Measurements from ENCODE around the gene OR6J1. TPM values are rescaled to one million over a fixed set of nuclear protein-coding genes. Genes with fewer than 3 reads are reported as not detected.

OR6J1 gene
- total and polyA plus RNA-seq, 9 of the 15 experiments (the other 6 are each of a cell fraction or from before 2014, with no cell fraction given), result not detected

DNA sequence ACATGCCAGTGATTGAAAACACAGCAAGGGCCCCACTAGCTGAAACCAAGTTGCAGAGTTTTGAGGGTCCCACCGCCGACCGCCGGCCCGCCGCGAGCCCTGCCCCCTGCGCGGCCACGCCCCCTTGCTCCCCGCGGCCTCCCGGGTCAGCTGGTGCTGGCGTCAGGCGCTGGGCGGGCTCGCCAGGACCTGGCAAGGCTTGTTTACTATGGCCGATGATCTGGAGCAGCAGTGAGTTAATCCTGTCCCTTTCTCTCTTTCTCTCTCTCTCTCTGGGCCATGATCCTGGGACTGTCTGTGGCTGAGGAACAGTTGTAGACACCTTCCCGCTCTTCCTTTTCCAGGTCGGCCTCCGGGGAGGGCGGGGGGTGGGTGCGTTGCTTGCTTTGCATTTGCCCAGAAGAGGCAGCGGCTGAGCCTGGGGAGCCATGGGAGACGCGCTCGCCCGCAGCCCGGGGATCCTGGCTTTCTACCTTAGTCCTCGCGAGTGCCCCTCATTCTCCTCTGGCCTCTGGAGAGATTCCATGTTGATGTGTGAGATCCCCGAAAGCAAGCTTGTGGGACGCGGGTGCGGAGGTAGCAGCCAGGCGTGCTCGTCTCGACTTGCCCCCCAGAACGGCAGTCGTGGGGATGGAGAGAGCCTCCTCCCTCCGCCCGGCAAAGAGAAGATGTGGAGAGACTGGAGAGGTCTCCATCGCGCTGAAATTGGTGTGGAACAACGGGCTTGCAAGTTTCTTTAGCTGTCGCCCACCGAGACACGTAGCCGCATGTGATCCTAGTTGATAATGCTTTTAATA lies 45.9 kb downstream of the OR6J1 start, which contains the start of gene ABHD4 (continued):
- TF ChIP-seq, protein P1, sequence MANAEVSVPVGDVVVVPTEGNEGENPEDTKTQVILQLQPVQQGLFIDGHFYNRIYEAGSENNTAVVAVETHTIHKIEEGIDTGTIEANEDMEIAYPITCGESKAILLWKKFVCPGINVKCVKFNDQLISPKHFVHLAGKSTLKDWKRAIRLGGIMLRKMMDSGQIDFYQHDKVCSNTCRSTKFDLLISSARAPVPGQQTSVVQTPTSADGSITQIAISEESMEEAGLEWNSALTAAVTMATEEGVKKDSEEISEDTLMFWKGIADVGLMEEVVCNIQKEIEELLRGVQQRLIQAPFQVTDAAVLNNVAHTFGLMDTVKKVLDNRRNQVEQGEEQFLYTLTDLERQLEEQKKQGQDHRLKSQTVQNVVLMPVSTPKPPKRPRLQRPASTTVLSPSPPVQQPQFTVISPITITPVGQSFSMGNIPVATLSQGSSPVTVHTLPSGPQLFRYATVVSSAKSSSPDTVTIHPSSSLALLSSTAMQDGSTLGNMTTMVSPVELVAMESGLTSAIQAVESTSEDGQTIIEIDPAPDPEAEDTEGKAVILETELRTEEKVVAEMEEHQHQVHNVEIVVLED (CRISPR knock-in tag; IDR thresholded peaks at IDR 0.05), result no peak
- TF ChIP-seq ELF2 (CRISPR knock-in tag; IDR thresholded peaks at IDR 0.05), result no peak
- no peak for TF ChIP-seq SIRT6 (IDR thresholded peaks at IDR 0.05; ENCODE audit: low read depth, low read length)
- peak; percentile 88; the same call in 1 of the 2 replicates for TF ChIP-seq KLF13 (tag; IDR thresholded peaks at IDR 0.05; ENCODE audit: borderline replicate concordance, low read depth)
- TF ChIP-seq DIDO1 (tag; IDR thresholded peaks at IDR 0.05; ENCODE audit: low read depth), result no peak
- no peak for TF ChIP-seq TARDBP (IDR thresholded peaks at IDR 0.05)
- TF ChIP-seq FOXK2 (conservative IDR thresholded peaks at IDR 0.05 in 1 of 2, IDR thresholded peaks at IDR 0.05 in 1 of 2; ENCODE audit: low read depth in 2 of 2), result peak; percentile 91 to 93
- no peak for TF ChIP-seq NFXL1 (CRISPR knock-in tag; IDR thresholded peaks at IDR 0.05)
- no peak for TF ChIP-seq U2AF1 (optimal IDR thresholded peaks at IDR 0.05; ENCODE audit: low read depth, low read length)
- peak; percentile 73 for TF ChIP-seq TAF1 (IDR thresholded peaks at IDR 0.05; ENCODE audit: control insufficient read depth, extremely low read depth, insufficient read depth, low read length, severe bottlenecking)
- TF ChIP-seq, protein P2, sequence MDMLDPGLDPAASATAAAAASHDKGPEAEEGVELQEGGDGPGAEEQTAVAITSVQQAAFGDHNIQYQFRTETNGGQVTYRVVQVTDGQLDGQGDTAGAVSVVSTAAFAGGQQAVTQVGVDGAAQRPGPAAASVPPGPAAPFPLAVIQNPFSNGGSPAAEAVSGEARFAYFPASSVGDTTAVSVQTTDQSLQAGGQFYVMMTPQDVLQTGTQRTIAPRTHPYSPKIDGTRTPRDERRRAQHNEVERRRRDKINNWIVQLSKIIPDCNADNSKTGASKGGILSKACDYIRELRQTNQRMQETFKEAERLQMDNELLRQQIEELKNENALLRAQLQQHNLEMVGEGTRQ (CRISPR knock-in tag; IDR thresholded peaks at IDR 0.05), result peak; percentile 52
- no peak for TF ChIP-seq TBL1XR1 (IDR thresholded peaks at IDR 0.05; ENCODE audit: low read length in 2 of 2)
- no peak for TF ChIP-seq ZC3H8 (IDR thresholded peaks at IDR 0.05)
- 0 out of 4 replicates have a peak, but pooled peaks of 1 of the 2 experiments have one; percentile 24 for TF ChIP-seq FOXA3 (CRISPR knock-in tag; conservative IDR thresholded peaks at IDR 0.05 in 1 of 2, IDR thresholded peaks at IDR 0.05 in 1 of 2)
- TF ChIP-seq POLR2B (IDR thresholded peaks at IDR 0.05; ENCODE audit: low read depth, partially characterized antibody), result peak; percentile 58
- TF ChIP-seq ZNF507 (tag; conservative IDR thresholded peaks at IDR 0.05), result no peak
- TF ChIP-seq ARID2 (IDR thresholded peaks at IDR 0.05), result no peak
- TF ChIP-seq HNRNPH1 (optimal IDR thresholded peaks at IDR 0.05; ENCODE audit: low read depth, low read length), result no peak
- no peak for TF ChIP-seq ZNF695 (CRISPR knock-in tag; IDR thresholded peaks at IDR 0.05)
- TF ChIP-seq, protein P3, sequence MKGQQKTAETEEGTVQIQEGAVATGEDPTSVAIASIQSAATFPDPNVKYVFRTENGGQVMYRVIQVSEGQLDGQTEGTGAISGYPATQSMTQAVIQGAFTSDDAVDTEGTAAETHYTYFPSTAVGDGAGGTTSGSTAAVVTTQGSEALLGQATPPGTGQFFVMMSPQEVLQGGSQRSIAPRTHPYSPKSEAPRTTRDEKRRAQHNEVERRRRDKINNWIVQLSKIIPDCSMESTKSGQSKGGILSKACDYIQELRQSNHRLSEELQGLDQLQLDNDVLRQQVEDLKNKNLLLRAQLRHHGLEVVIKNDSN (CRISPR knock-in tag; IDR thresholded peaks at IDR 0.05), result peak; percentile 48; the same call in 1 of the 2 replicates
- peak; percentile 71 for TF ChIP-seq DACH1 (IDR thresholded peaks at IDR 0.05; ENCODE audit: partially characterized antibody)
- TF ChIP-seq PTTG1 (tag; IDR thresholded peaks at IDR 0.05; ENCODE audit: low read depth), result no peak
- TF ChIP-seq NUFIP1 (IDR thresholded peaks at IDR 0.05; ENCODE audit: partially characterized antibody), result no peak
- TF ChIP-seq ZNF311 (CRISPR knock-in tag; IDR thresholded peaks at IDR 0.05), result no peak
- no peak for TF ChIP-seq WHSC1 (IDR thresholded peaks at IDR 0.05; ENCODE audit: low read length)
- no peak for TF ChIP-seq RBM25 (IDR thresholded peaks at IDR 0.05; ENCODE audit: low read depth, low read length, severe bottlenecking)
- no peak for TF ChIP-seq NEUROD1 (IDR thresholded peaks at IDR 0.05; ENCODE audit: borderline replicate concordance, low read depth, low read length, partially characterized antibody)
